ENCODE results near the gene VN1R5. TPM values are rescaled to one million over a fixed set of nuclear protein-coding genes. Genes with fewer than 3 reads are reported as not detected.

The VN1R5 gene
- total RNA-seq, 1 experiment from 2014 or later, result not detected

DNA sequence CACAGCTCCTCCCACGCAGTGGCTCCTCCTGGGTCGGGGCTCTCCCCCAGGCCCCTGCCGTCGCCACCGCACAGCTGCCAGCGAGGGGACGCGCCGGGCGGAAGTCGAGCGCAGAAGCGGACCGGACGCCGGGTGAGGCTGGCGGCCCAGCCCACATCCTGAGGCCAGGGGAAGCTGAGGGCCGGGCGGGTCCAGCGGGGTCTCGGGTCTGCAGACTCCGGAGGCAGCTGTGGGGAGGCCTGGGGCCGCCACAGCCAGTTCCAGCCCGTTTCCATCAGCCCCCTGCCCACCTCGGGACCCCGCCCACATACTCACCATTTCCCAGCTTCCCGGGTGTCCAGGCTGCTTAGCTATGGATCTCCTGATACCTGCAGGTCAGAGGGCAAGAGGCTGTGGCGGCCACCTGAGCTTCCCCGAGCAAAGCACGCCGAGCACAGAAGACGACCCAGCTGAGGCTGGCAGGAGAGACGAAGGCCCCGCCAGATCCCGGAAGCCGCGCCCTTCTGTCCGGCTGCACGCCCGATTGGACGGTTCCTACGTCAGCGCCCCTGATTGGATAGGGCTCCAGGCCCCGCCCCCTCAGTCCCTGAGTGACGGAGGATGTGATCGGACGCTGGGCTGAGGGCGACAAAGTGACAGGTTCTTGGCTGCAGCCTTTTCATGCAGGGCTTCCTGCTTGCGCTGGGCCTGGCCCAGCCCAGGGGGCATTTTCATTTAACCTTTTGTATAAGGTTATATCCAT lies 45.3 kb upstream of the VN1R5 start:
- Histone ChIP-seq H3K79me1 (ENCODE audit: insufficient read depth, low read depth, low read length, poor library complexity, severe bottlenecking) (peaks cover 9% of the 10 kb centered on the region), H3K9ac (ENCODE audit: extremely low read depth, insufficient read length, low read length) (peak overlapping the region; percentile 70), H3K79me2 (ENCODE audit: insufficient read depth, low read length) (peaks cover 12% of the 10 kb centered on the region), H3K9me3 (ENCODE audit: control insufficient read depth, low read depth, low read length) (no peaks in the 10 kb centered on the region), H3K23me2 (ENCODE audit: insufficient read length, low read depth, low read length, poor library complexity, severe bottlenecking) (peaks cover 8% of the 10 kb centered on the region), H4K8ac (replicated peaks; ENCODE audit: insufficient read length, low read depth, low read length) (no peak overlapping the region), H2BK5ac (ENCODE audit: insufficient read length, low read length) (no peak overlapping the region), H2AFZ (ENCODE audit: low read length) (no peak overlapping the region), H3K27ac (ENCODE audit: insufficient read length, low read depth, low read length) (no peak overlapping the region), H3K14ac (ENCODE audit: insufficient read depth, low read length) (peak overlapping the region; percentile 85; the same call in 1 of the 2 replicates), H4K5ac (ENCODE audit: insufficient read length, low read depth, low read length) (no peak overlapping the region), H3K27me3 (ENCODE audit: insufficient read depth, low read length) (no peaks in the 10 kb centered on the region), H3K4ac (ENCODE audit: low read depth, low read length) (no peak overlapping the region), H2BK12ac (ENCODE audit: insufficient read length, low read depth, low read length) (no peak overlapping the region), H2BK120ac (ENCODE audit: low read depth, low read length, poor library complexity, severe bottlenecking) (no peak overlapping the region), H2BK20ac (ENCODE audit: low read depth, low read length, poor library complexity, severe bottlenecking) (no peak overlapping the region), H4K91ac (ENCODE audit: insufficient read length, low read depth, low read length) (no peak overlapping the region), H3K23ac (ENCODE audit: insufficient read length, low read depth, low read length) (no peak overlapping the region), H3K18ac (ENCODE audit: insufficient read length, low read depth, low read length) (peak overlapping the region; percentile 25), H2AK5ac (ENCODE audit: insufficient read length, low read length) (no peak overlapping the region), H4K20me1 (ENCODE audit: control insufficient read depth, insufficient read depth, insufficient read length) (no peaks in the 10 kb centered on the region), H3T11ph (ENCODE audit: low read length) (no peak overlapping the region), H3K56ac (ENCODE audit: insufficient read length, low read depth, low read length) (no peak overlapping the region), H2BK15ac (ENCODE audit: low read depth, low read length) (no peak overlapping the region), H3K4me1 (ENCODE audit: insufficient read depth, low read length) (peaks cover 7% of the 10 kb centered on the region), H3K4me2 (ENCODE audit: insufficient read depth, insufficient read length, low read length) (peak overlapping the region; percentile 88)
- TF ChIP-seq, protein P1, sequence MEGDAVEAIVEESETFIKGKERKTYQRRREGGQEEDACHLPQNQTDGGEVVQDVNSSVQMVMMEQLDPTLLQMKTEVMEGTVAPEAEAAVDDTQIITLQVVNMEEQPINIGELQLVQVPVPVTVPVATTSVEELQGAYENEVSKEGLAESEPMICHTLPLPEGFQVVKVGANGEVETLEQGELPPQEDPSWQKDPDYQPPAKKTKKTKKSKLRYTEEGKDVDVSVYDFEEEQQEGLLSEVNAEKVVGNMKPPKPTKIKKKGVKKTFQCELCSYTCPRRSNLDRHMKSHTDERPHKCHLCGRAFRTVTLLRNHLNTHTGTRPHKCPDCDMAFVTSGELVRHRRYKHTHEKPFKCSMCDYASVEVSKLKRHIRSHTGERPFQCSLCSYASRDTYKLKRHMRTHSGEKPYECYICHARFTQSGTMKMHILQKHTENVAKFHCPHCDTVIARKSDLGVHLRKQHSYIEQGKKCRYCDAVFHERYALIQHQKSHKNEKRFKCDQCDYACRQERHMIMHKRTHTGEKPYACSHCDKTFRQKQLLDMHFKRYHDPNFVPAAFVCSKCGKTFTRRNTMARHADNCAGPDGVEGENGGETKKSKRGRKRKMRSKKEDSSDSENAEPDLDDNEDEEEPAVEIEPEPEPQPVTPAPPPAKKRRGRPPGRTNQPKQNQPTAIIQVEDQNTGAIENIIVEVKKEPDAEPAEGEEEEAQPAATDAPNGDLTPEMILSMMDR (conservative IDR thresholded peaks at IDR 0.05), result no peak
- no peaks in the 10 kb centered on the region; the same call in 1 of the 2 replicates for H3K27me3 Mint-ChIP-seq (ENCODE audit: low read depth)
- DNase-seq, result peak; percentile 98
- peaks cover 18 to 24% of the 10 kb centered on the region in 2 experiments for H3K4me1 Mint-ChIP-seq
- H3K4me3 Mint-ChIP-seq, result peak overlapping the region; percentile 89 to 92
- WGBS (ENCODE audit: extremely low coverage, insufficient read length, low lambda C conversion rate), result no CpG with 5 or more reads among the region's 49 CpGs
- H3K9me3 Mint-ChIP-seq, result no peaks in the 10 kb centered on the region
- peak overlapping the region; percentile 68 to 88 (median 68); a peak in 2 of 7 replicates for H3K27ac Mint-ChIP-seq
- peaks cover 9 to 12% (median 10%) of the 10 kb centered on the region in 3 experiments for H3K36me3 Mint-ChIP-seq (ENCODE audit: insufficient read depth in 1 of 3, low read depth in 3 of 3)
